ENCODE measurements around the gene PYGL.
"Not testable (repeated sequence)": the region's sequence is repeated elsewhere in the genome, so short reads cannot be mapped to it uniquely, and the experiment has no call there.

PYGL gene

GRCh38 chr14:50920482-50921230, 23.6 kb downstream of the PYGL start:
- Histone ChIP-seq H3K4ac (ENCODE audit: low read depth in 1 of 2, low read length in 2 of 2) (no peak overlapping the region), H3K14ac (ENCODE audit: low read length in 2 of 2) (no peak overlapping the region), H3K23ac (ENCODE audit: low read length in 2 of 2) (no peak overlapping the region), H2BK12ac (ENCODE audit: low read length in 2 of 2) (peak overlapping the region in 1 of 2 experiments; percentile 42), H3K9me3 (ENCODE audit: control insufficient read depth, low read length) (no peaks in the 10 kb centered on the region), H3K18ac (ENCODE audit: low read depth in 1 of 2, low read length in 2 of 2) (peak overlapping the region in 1 of 2 experiments; percentile 72), H2BK5ac (ENCODE audit: low read depth, low read length, poor library complexity, severe bottlenecking) (peak overlapping the region; percentile 85), H2BK15ac (ENCODE audit: low read depth, poor library complexity, severe bottlenecking) (peak overlapping the region; percentile 20), H3K9ac (ENCODE audit: low read length) (peak overlapping the region; percentile 68), H3K27me3 (ENCODE audit: control insufficient read depth in 1 of 2, insufficient read depth in 1 of 2, low read length in 2 of 2) (no peaks in the 10 kb centered on the region), H2AK5ac (ENCODE audit: low read length, severe bottlenecking) (peak overlapping the region; percentile 50), H3K4me2 (ENCODE audit: low read length, poor library complexity, severe bottlenecking) (peak overlapping the region; percentile 44), H4K8ac (ENCODE audit: low read length) (peak overlapping the region; percentile 31), H2BK120ac (ENCODE audit: low read depth, low read length) (peak overlapping the region; percentile 37), H3K4me3 (ENCODE audit: insufficient read depth in 1 of 2, low read depth in 1 of 2, low read length in 2 of 2) (no peak overlapping the region), H3K27ac (ENCODE audit: low read length, poor library complexity, severe bottlenecking) (peak overlapping the region; percentile 95), H2AFZ (ENCODE audit: low read depth, low read length) (no peak overlapping the region), H3K79me1 (replicated peaks; ENCODE audit: low read length, poor library complexity, severe bottlenecking) (peaks cover under 1% of the 10 kb centered on the region), H3K4me1 (ENCODE audit: control insufficient read depth, insufficient read depth, low read depth, low read length) (peaks cover 5% of the 10 kb centered on the region), H4K91ac (ENCODE audit: low read length) (peak overlapping the region; percentile 40), H3K36me3 (ENCODE audit: control insufficient read depth in 1 of 2, insufficient read depth in 2 of 2, low read depth in 1 of 2, low read length in 2 of 2) (peaks cover 21 to 53% of the 10 kb centered on the region in 2 experiments)
- WGBS, result 70% methylated on average over 9 of the region's 9 CpGs
- DNase-seq, result peak; percentile 77

DNA sequence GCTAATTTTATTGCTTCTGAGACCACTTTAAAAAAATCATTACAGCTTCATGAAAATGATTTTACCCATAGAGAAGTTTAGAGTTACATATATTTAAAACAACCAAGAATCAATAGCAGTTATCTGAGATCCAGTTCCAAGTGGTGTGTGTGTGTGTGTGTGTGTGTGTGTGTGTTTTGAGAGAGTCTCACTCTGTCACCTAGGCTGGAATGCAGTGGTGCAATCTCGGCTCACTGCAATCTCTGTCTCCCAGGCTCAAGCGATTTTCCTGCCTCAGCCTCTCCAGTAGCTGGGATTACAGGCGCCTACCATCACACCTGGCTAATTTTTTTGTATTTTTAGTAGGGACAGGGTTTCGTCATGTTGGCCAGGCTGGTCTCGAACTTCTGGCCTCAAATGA, 24.8 kb downstream of the PYGL start:
- not testable (repeated sequence) for H3K9me3 ChIP-seq (ENCODE audit: control insufficient read depth, low read length); H4K91ac ChIP-seq (ENCODE audit: low read length); DNase-seq; H4K8ac ChIP-seq (ENCODE audit: low read length); H3K4ac ChIP-seq (ENCODE audit: low read depth in 1 of 2, low read length in 2 of 2); H3K4me3 ChIP-seq (ENCODE audit: insufficient read depth in 1 of 2, low read depth in 1 of 2, low read length in 2 of 2); H2BK12ac ChIP-seq (ENCODE audit: low read length in 2 of 2); H2BK15ac ChIP-seq (ENCODE audit: low read depth, poor library complexity, severe bottlenecking); H3K4me1 ChIP-seq (ENCODE audit: control insufficient read depth, insufficient read depth, low read depth, low read length); H2AFZ ChIP-seq (ENCODE audit: low read depth, low read length); H2AK5ac ChIP-seq (ENCODE audit: low read length, severe bottlenecking); H3K14ac ChIP-seq (ENCODE audit: low read length in 2 of 2); H3K27ac ChIP-seq (ENCODE audit: low read length, poor library complexity, severe bottlenecking); H3K23ac ChIP-seq (ENCODE audit: low read length in 2 of 2); H3K27me3 ChIP-seq (ENCODE audit: control insufficient read depth in 1 of 2, insufficient read depth in 1 of 2, low read length in 2 of 2); H2BK120ac ChIP-seq (ENCODE audit: low read depth, low read length); H3K9ac ChIP-seq (ENCODE audit: low read length); H3K4me2 ChIP-seq (ENCODE audit: low read length, poor library complexity, severe bottlenecking); H3K79me1 ChIP-seq (replicated peaks; ENCODE audit: low read length, poor library complexity, severe bottlenecking); H3K18ac ChIP-seq (ENCODE audit: low read depth in 1 of 2, low read length in 2 of 2); H2BK5ac ChIP-seq (ENCODE audit: low read depth, low read length, poor library complexity, severe bottlenecking)
- H3K36me3 ChIP-seq (ENCODE audit: control insufficient read depth in 1 of 2, insufficient read depth in 2 of 2, low read depth in 1 of 2, low read length in 2 of 2), result peaks cover 26 to 55% of the 10 kb centered on the region in 2 experiments
- 97% methylated on average over 5 of the region's 5 CpGs for WGBS

- no peaks in the 10 kb centered on the region for H3K27me3 ChIP-seq (ENCODE audit: control insufficient read depth in 1 of 2, insufficient read depth in 1 of 2, low read length in 2 of 2)
- peaks cover 31 to 49% of the 10 kb centered on the region in 2 experiments for H3K36me3 ChIP-seq (ENCODE audit: control insufficient read depth in 1 of 2, insufficient read depth in 2 of 2, low read depth in 1 of 2, low read length in 2 of 2)
- H2BK12ac ChIP-seq (ENCODE audit: low read length in 2 of 2), result no peak overlapping the region
- WGBS, result 94% methylated on average over 6 of the region's 6 CpGs
- H3K4me2 ChIP-seq (ENCODE audit: low read length, poor library complexity, severe bottlenecking), result no peak overlapping the region
- peaks cover 5% of the 10 kb centered on the region for H3K4me1 ChIP-seq (ENCODE audit: control insufficient read depth, insufficient read depth, low read depth, low read length)
- no peak overlapping the region for H3K4me3 ChIP-seq (ENCODE audit: insufficient read depth in 1 of 2, low read depth in 1 of 2, low read length in 2 of 2)
- no peak for DNase-seq
- H3K18ac ChIP-seq (ENCODE audit: low read depth in 1 of 2, low read length in 2 of 2), result no peak overlapping the region
- H3K23ac ChIP-seq (ENCODE audit: low read length in 2 of 2), result no peak overlapping the region
- no peak overlapping the region for H2AFZ ChIP-seq (ENCODE audit: low read depth, low read length)
- no peak overlapping the region for H3K9ac ChIP-seq (ENCODE audit: low read length)
- H3K14ac ChIP-seq (ENCODE audit: low read length in 2 of 2), result no peak overlapping the region
- no peak overlapping the region for H2BK5ac ChIP-seq (ENCODE audit: low read depth, low read length, poor library complexity, severe bottlenecking)
- H4K8ac ChIP-seq (ENCODE audit: low read length), result no peak overlapping the region
- H3K27ac ChIP-seq (ENCODE audit: low read length, poor library complexity, severe bottlenecking), result no peak overlapping the region
- no peak overlapping the region for H2BK15ac ChIP-seq (ENCODE audit: low read depth, poor library complexity, severe bottlenecking)
- no peak overlapping the region for H4K91ac ChIP-seq (ENCODE audit: low read length)
- no peaks in the 10 kb centered on the region for H3K79me1 ChIP-seq (replicated peaks; ENCODE audit: low read length, poor library complexity, severe bottlenecking)
- no peak overlapping the region for H2BK120ac ChIP-seq (ENCODE audit: low read depth, low read length)
- H2AK5ac ChIP-seq (ENCODE audit: low read length, severe bottlenecking), result no peak overlapping the region
- no peak overlapping the region for H3K4ac ChIP-seq (ENCODE audit: low read depth in 1 of 2, low read length in 2 of 2)
- no peaks in the 10 kb centered on the region for H3K9me3 ChIP-seq (ENCODE audit: control insufficient read depth, low read length)
Measured at GRCh38 chr14:50917449-50917848, 26.8 kb downstream of the PYGL start.

DNA sequence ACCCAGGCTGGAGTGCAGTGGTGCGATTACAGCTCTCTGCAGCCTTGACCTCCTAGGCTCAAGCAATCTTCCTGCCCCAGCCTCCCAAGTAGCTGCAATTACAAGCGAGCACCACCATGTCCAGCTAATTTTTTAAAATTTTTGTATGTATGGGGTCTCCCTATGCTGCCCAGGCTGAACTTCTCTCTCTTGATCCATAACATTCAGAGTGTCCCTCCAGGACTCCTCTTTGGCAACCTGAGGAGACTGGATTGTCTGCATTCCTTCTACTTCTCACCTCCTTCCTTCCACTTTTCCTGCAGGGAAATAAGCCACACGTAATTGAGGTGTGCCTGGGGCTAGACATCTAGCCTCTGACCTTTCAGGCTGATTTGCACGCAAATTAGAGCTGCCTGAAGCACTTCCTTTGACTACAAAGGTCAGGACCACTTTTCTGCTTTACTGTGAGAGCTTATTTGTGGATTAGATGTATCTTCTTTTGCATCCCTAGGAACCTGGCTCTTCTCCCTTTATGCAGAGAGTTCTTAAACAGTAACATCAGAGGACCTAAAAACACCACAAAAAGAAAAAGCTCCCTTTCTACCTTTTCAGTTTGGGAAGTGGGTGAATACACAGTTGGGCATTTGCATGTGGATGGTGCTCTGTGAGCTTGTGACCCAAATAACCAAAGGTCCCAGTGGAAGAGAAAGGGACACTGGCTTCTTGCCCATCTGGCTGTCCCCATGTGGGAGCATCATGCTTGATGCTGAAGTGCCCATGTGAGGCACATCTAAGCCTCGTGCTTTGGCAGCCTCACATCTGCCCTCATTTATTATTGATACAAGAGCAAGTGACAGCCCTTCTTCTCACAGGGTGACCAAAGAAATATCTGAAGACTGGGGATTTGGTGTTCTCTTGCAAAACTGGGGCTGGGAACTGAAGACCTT, 33.5 kb downstream of the PYGL start:
- H3K4me2 ChIP-seq (ENCODE audit: low read length, poor library complexity, severe bottlenecking), result no peak overlapping the region
- H3K4me1 ChIP-seq (ENCODE audit: control insufficient read depth, insufficient read depth, low read depth, low read length), result no peaks in the 10 kb centered on the region
- no peaks in the 10 kb centered on the region for H3K9me3 ChIP-seq (ENCODE audit: control insufficient read depth, low read length)
- H3K23ac ChIP-seq (ENCODE audit: low read length in 2 of 2), result no peak overlapping the region
- H2BK5ac ChIP-seq (ENCODE audit: low read depth, low read length, poor library complexity, severe bottlenecking), result no peak overlapping the region
- no peak overlapping the region for H2AFZ ChIP-seq (ENCODE audit: low read depth, low read length)
- H3K14ac ChIP-seq (ENCODE audit: low read length in 2 of 2), result no peak overlapping the region
- no peaks in the 10 kb centered on the region for H3K79me1 ChIP-seq (replicated peaks; ENCODE audit: low read length, poor library complexity, severe bottlenecking)
- no peak for DNase-seq
- no peak overlapping the region for H4K8ac ChIP-seq (ENCODE audit: low read length)
- H3K4ac ChIP-seq (ENCODE audit: low read depth in 1 of 2, low read length in 2 of 2), result no peak overlapping the region
- no peak overlapping the region for H2BK15ac ChIP-seq (ENCODE audit: low read depth, poor library complexity, severe bottlenecking)
- no peak overlapping the region for H2BK120ac ChIP-seq (ENCODE audit: low read depth, low read length)
- H4K91ac ChIP-seq (ENCODE audit: low read length), result no peak overlapping the region
- H3K9ac ChIP-seq (ENCODE audit: low read length), result no peak overlapping the region
- H2BK12ac ChIP-seq (ENCODE audit: low read length in 2 of 2), result no peak overlapping the region
- no peak overlapping the region for H3K18ac ChIP-seq (ENCODE audit: low read depth in 1 of 2, low read length in 2 of 2)
- H3K27me3 ChIP-seq (ENCODE audit: control insufficient read depth in 1 of 2, insufficient read depth in 1 of 2, low read length in 2 of 2), result no peaks in the 10 kb centered on the region
- 79% methylated on average over 4 of the region's 5 CpGs for WGBS
- H3K27ac ChIP-seq (ENCODE audit: low read length, poor library complexity, severe bottlenecking), result no peak overlapping the region
- no peak overlapping the region for H2AK5ac ChIP-seq (ENCODE audit: low read length, severe bottlenecking)
- H3K4me3 ChIP-seq (ENCODE audit: insufficient read depth in 1 of 2, low read depth in 1 of 2, low read length in 2 of 2), result no peak overlapping the region
- H3K36me3 ChIP-seq (ENCODE audit: control insufficient read depth in 1 of 2, insufficient read depth in 2 of 2, low read depth in 1 of 2, low read length in 2 of 2), result peaks cover 49 to 93% of the 10 kb centered on the region in 2 experiments
